ENCODE data around the gene RFX1.
"Not testable (repeated sequence)": the region's sequence is repeated elsewhere in the genome, so short reads cannot be mapped to it uniquely, and the experiment has no call there.

RFX1 gene

DNA sequence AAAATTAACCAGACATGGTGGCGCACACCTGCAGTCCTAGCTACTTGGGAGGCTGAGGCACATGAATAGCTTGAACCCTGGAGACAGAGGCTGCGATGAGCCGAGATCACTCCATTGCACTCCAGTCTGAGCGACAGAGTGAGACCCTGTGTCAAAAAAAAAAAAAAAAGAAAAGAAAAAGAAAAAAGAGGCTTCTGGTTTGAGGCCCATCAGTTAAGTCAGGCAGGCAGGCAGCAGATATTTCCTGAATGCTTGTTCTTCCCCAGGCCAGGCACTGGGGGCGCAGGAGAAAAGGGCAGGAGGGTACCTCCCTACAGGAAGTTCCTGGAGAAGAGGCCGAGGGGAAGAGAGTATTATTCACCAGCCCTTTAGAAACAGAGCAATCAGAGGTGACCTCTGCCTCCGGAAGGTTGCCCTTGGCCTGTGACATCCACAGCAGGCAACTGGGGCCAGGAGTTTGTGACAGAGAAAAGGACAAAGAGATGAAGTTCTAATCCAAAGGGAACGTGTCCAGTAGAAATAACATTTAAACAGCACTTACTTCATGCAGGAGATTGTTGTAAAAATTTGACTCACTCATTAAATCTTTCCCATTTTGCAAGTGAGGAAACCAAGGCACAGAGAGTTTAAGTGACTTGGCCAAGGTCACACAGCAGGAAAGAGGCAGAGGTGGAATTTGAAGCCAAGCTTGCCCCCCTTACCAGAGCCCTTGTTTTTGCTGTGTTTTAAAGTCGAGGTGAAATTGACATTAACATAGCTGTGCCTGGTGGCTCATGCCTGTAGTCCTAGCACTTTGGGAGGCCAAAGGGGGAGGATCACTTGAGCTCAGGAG, 17.5 kb upstream of the RFX1 start:
- DNase-seq (ENCODE audit: low read depth): peak; percentile 59

DNA sequence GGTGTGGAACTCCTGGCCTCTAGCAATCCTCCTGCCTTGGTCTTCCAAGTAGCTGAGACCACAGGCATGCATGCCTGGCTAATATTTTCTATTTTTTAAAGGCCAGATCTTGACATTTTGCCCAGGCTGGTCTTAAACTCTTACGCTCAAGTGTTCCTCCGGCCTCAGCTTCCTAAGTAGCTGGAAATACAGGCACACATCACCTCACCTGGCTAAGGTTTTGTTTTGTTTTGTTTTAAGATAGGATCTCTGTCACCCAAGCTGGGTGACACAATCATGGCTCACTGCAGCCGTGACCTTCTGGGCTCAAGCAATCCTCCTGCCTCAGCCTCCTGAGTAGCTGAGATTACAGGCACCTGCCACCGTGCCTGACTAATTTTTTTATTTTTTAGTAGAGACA, 16.3 kb upstream of the RFX1 start:
- H3K4me3 ChIP-seq (ENCODE audit: low read depth, low read length): no peak overlapping the region
- DNase-seq (ENCODE audit: low read depth): no peak
- TF ChIP-seq, protein P1, sequence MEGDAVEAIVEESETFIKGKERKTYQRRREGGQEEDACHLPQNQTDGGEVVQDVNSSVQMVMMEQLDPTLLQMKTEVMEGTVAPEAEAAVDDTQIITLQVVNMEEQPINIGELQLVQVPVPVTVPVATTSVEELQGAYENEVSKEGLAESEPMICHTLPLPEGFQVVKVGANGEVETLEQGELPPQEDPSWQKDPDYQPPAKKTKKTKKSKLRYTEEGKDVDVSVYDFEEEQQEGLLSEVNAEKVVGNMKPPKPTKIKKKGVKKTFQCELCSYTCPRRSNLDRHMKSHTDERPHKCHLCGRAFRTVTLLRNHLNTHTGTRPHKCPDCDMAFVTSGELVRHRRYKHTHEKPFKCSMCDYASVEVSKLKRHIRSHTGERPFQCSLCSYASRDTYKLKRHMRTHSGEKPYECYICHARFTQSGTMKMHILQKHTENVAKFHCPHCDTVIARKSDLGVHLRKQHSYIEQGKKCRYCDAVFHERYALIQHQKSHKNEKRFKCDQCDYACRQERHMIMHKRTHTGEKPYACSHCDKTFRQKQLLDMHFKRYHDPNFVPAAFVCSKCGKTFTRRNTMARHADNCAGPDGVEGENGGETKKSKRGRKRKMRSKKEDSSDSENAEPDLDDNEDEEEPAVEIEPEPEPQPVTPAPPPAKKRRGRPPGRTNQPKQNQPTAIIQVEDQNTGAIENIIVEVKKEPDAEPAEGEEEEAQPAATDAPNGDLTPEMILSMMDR (IDR thresholded peaks at IDR 0.05; ENCODE audit: insufficient read depth, low read depth, low read length, missing control alignments): no peak

More for the DNA sequence above, 17.5 kb upstream of the RFX1 start:
- no peak overlapping the region for H3K4me3 ChIP-seq (ENCODE audit: low read depth, low read length)
- TF ChIP-seq, protein P1 (IDR thresholded peaks at IDR 0.05; ENCODE audit: insufficient read depth, low read depth, low read length, missing control alignments): peak; percentile 27

DNA sequence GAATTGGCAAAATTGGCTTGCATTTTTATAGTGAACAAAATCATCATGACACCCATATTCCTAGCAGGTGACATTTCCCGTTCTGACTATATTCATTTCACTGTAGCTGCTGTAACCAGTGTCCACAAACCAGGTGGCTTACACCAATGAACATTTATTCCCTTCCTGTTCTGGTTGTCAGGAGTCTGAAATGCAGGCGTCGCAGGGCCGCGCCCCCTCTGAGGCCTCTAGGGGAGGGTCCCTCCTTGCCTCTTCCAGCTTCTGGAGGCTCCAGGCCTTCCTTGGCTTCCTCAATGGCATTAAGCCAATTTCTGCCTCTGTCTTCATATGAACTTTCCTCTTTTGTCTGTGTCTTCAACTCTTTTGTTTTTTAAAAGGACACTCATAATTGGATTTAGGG, 15.4 kb upstream of the RFX1 start:
- H3K4me3 ChIP-seq (ENCODE audit: low read depth, low read length): no peak overlapping the region
- no peak for DNase-seq (ENCODE audit: low read depth)
- TF ChIP-seq, protein P1 (IDR thresholded peaks at IDR 0.05; ENCODE audit: insufficient read depth, low read depth, low read length, missing control alignments): no peak

DNA sequence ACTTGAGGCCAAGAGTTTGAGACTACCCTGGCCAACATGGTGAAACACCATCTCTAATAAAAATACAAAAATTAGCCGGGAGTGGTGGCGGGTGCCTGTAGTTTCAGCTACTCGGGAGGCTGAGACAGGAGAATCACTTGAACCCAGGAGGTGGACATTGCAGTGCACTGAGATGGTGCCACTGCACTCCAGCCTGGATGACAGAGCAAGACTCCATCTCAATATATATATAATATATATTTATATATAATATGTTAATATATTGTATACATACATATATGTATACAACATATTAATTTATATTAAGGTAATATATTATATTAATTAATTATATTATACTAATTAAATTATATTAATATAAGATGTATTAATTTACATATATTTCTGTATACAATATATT, 13.6 kb upstream of the RFX1 start:
- H3K4me3 ChIP-seq (ENCODE audit: low read depth, low read length): not testable (repeated sequence)

DNA sequence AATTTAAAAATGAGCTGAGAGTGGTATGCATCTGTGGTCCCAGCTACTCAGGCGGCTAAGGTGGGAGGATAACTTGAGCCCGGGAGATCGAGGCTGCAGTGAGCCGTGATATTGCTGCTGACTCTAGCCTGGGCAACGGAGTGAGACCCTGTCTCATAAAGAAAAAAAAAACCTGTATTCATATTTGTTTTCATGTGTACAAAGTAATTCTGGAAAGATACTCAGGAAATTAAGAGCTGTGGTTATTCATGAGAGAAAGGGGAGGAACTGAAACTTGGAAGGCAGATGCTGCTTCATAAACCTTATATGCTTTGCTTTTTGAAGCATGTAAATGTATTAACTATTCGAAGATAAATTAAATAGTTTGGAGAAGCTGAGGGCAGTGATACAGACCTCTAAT, 13.0 kb upstream of the RFX1 start:
- TF ChIP-seq, protein P1 (IDR thresholded peaks at IDR 0.05; ENCODE audit: insufficient read depth, low read depth, low read length, missing control alignments): no peak
- DNase-seq (ENCODE audit: low read depth): peak; percentile 18
- no peak overlapping the region for H3K4me3 ChIP-seq (ENCODE audit: low read depth, low read length)

More for the DNA sequence above, 13.6 kb upstream of the RFX1 start:
- not testable (repeated sequence) for DNase-seq (ENCODE audit: low read depth)

DNA sequence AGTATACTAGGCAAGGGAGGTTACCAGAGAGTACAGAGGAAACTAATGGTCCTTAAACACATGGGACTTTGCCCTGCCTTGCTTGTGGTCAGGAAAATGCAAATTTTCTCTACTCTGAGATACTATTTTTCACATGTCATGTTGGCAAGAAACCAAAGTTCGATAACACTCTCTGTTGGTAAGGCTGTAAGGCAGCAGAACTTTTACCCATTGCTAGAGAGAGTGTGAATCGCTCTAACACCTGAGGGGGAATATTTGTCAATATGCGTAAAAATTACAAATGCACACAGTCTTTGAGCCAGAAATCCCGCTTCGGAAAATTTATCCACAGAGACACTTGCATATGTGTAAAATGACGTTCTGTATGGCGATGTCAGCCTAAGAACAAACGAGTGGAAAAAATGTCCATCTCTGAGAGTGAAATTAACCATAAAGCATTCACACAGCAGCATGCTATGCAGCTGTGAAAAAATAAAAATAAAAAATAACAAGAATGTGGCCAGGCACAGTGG, 9.5 kb upstream of the RFX1 start:
- DNase-seq (ENCODE audit: low read depth): peak; percentile 92
- TF ChIP-seq, protein P1 (IDR thresholded peaks at IDR 0.05; ENCODE audit: insufficient read depth, low read depth, low read length, missing control alignments): no peak
- H3K4me3 ChIP-seq (ENCODE audit: low read depth, low read length): peak overlapping the region; percentile 39

DNA sequence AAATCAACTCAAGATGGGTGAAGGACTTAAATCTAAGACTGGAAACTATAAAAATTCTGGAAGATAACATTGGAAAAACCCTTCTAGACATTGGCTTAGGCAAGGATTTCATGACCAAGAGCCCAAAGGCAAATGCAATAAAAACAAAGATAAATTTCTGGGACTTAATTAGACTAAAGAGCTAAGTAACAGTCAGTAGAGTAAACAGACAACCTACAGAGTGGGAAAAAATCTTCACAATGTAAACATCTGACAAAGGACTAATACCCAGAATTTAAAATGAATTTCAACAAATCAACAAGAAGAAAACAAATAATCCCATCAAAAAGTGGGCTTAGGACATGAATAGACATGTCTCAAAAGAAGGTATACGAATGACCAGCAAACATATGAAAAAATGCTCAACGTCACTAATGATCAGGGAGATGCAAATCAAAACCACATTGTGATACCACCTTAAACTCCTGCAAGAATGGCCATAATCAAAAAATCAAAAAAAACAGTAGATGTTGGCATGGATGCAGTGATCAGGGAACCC, 6.3 kb upstream of the RFX1 start:
- no peak overlapping the region for H3K4me3 ChIP-seq (ENCODE audit: low read depth, low read length)
- peak; percentile 21 for DNase-seq (ENCODE audit: low read depth)
- TF ChIP-seq, protein P1 (IDR thresholded peaks at IDR 0.05; ENCODE audit: insufficient read depth, low read depth, low read length, missing control alignments): no peak

Data from GM12865 (cell line).